Measurements from ENCODE around the gene TAAR6. TPM values are rescaled to one million over a fixed set of nuclear protein-coding genes. Genes with fewer than 3 reads are reported as not detected.
"Not testable (repeated sequence)": the region's sequence is repeated elsewhere in the genome, so short reads cannot be mapped to it uniquely, and the experiment has no call there.

TAAR6 gene
- total RNA-seq, 4 donors from 2014 or later: not detected

- DNase-seq (ENCODE audit: low spot score) (no peak), ATAC-seq (ENCODE audit: low FRiP score) (no peak)
- no peak for TF ChIP-seq CTCF (IDR thresholded peaks at IDR 0.05)
Measured at GRCh38 chr6:132587424-132587823, 17.3 kb downstream of the TAAR6 start.

GRCh38 chr6:132589454-132589853 is 19.3 kb downstream of the TAAR6 start, which contains the start of gene TAAR5:
TAAR5 (minus strand) TSS chr6:132589741; CDS start chr6:132589686, 55 bp downstream.
- no peak for DNase-seq (ENCODE audit: low spot score)
- ATAC-seq (ENCODE audit: low FRiP score): no peak
- TF ChIP-seq CTCF (IDR thresholded peaks at IDR 0.05): no peak

- no peak for TF ChIP-seq CTCF (IDR thresholded peaks at IDR 0.05)
- ATAC-seq (ENCODE audit: low FRiP score) (no peak), DNase-seq (ENCODE audit: low spot score) (no peak)
Measured at GRCh38 chr6:132590362-132590761, 20.2 kb downstream of the TAAR6 start.

GRCh38 chr6:132592855-132593254 is 22.7 kb downstream of the TAAR6 start:
- ATAC-seq (ENCODE audit: low FRiP score) (no peak), DNase-seq (ENCODE audit: low spot score) (no peak)
- no peak for TF ChIP-seq CTCF (IDR thresholded peaks at IDR 0.05)

GRCh38 chr6:132596201-132596600 is 26.1 kb downstream of the TAAR6 start:
- ATAC-seq (ENCODE audit: low FRiP score) (no peak), DNase-seq (ENCODE audit: low spot score) (no peak)
- no peak for TF ChIP-seq CTCF (IDR thresholded peaks at IDR 0.05)

- no peak for DNase-seq (ENCODE audit: low spot score)
- ATAC-seq (ENCODE audit: low FRiP score): no peak
- no peak for TF ChIP-seq CTCF (IDR thresholded peaks at IDR 0.05)
Measured at GRCh38 chr6:132598473-132598872, 28.4 kb downstream of the TAAR6 start.

GRCh38 chr6:132600900-132601299 is 30.8 kb downstream of the TAAR6 start:
- not testable (repeated sequence) for DNase-seq (ENCODE audit: low spot score); ATAC-seq (ENCODE audit: low FRiP score)
